OCI-LY3 (cell line): Measurements from ENCODE around the gene ZBTB7C.

Source experiments
- CTCF ChIP-seq: fragments of 200-600, 300-600 bp; sonication (generic); IDR thresholded peaks from 2 replicates; pipeline ENCODE4 v1.5.1; 2014; ENCODE audit warnings: antibody characterized with exemption, low read length, low read depth
- EZH2phosphoT487 ChIP-seq: fragments of 200-600 bp; shearing (Covaris generic); IDR thresholded peaks from 2 replicates; pipeline ENCODE4 v1.6.1; 2018; ENCODE audit warnings: antibody characterized with exemption, mixed run types, low read depth

DNA sequence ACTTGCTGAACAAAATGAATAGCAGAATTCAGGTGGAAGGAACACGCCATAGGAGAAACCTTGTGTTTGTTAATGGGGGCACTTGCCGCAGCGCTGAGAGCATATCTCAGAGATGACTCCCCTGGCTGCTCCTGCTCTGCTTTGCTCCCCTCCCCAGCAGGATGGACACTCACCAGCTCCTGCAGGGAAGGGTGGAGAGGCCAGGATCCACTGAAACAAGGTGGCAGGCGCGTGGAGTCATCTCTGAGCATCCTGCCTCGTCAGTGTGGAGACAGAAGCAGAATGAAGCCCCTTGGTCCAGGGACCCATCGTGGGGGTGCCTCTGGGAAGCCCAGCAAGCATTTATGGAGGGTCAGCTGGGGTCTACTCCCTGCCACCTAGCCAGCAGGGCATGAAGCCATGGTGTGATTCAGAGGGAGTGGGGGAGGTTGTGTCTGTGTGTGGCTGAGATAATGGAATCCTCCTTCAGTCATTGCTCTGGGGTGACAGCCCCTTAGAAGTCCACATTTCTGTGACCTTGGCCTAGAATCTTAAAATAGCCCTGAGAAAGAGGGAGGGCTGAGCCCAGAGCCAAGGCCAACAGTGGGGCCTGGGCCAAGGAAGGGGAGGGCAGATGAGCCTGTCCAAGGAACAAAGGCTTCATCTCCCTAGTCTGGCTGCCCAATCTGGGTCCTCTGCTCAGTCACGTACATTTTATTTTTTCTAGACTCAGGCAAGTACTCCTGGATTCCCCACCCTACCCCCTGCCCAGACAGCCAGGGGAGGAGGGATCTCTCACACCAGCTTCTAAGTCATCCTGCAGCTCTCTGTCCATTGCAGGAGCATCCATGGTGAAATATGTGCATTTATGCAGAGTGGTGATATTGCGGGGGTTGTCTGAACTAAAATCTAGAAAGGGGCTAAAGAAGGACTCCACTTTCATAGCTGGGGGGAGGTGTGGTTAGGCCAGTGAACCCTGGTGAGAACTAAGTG lies 215.4 kb downstream of the ZBTB7C start:
- TF ChIP-seq CTCF (no peak), EZH2phosphoT487 (no peak)
